Skeletal muscle cell (primary cell): ENCODE results near the gene MT1A.
A peak's percentile ranks its signal among the peaks of the same experiment; 100 is the strongest.
"Not testable (repeated sequence)": the region's sequence is repeated elsewhere in the genome, so short reads cannot be mapped to it uniquely, and the experiment has no call there.

ENCODE experiments used
- DNase-seq: peaks from one replicate; pipeline ENCODE4 v3.0.0-alpha.2; 2010; ENCODE audit warnings: low read depth
- H3K4me3 ChIP-seq: 2 replicates; pipeline ENCODE4 v1.5.1; 2011; ENCODE audit warnings: low read depth, mild to moderate bottlenecking, control low read depth, low read length, moderate library complexity

MT1A gene

GRCh38 chr16:56609463-56609921, 29.0 kb upstream of the MT1A start:
- DNase-seq, result peak; percentile 66

GRCh38 chr16:56610017-56610608, 28.4 kb upstream of the MT1A start:
- peak; percentile 94 for DNase-seq
- peak overlapping the region; percentile 81 for H3K4me3 ChIP-seq

More at GRCh38 chr16:56609463-56609921, 29.0 kb upstream of the MT1A start:
- peak overlapping the region; percentile 81 for H3K4me3 ChIP-seq

- no peak for DNase-seq
These were observed 27.8 kb upstream of the MT1A start for GRCh38 chr16:56610609-56611111.

GRCh38 chr16:56611281-56611833, 27.1 kb upstream of the MT1A start:
- DNase-seq, result no peak
- H3K4me3 ChIP-seq, result no peak overlapping the region

More at GRCh38 chr16:56610609-56611111, 27.8 kb upstream of the MT1A start:
- H3K4me3 ChIP-seq, result peak overlapping the region; percentile 81

- no peak for DNase-seq
- no peak overlapping the region for H3K4me3 ChIP-seq
These were observed 24.8 kb upstream of the MT1A start for GRCh38 chr16:56613706-56614105.

- H3K4me3 ChIP-seq, result no peak overlapping the region
- DNase-seq, result no peak
These were observed 23.9 kb upstream of the MT1A start for GRCh38 chr16:56614549-56614991.

GRCh38 chr16:56615353-56615752, 23.1 kb upstream of the MT1A start:
- H3K4me3 ChIP-seq, result no peak overlapping the region
- DNase-seq, result no peak

GRCh38 chr16:56616608-56617211, 21.8 kb upstream of the MT1A start:
- DNase-seq, result no peak
- peak overlapping the region; percentile 44 for H3K4me3 ChIP-seq

GRCh38 chr16:56617212-56618085, 21.0 kb upstream of the MT1A start:
- no peak for DNase-seq
- peak overlapping the region; percentile 44 for H3K4me3 ChIP-seq

- H3K4me3 ChIP-seq, result peak overlapping the region; percentile 44
- no peak for DNase-seq
These were observed 20.3 kb upstream of the MT1A start for GRCh38 chr16:56618138-56618537.

- no peak overlapping the region for H3K4me3 ChIP-seq
- no peak for DNase-seq
These were observed 18.0 kb upstream of the MT1A start for GRCh38 chr16:56620339-56620897.

- DNase-seq, H3K4me3 ChIP-seq: not testable (repeated sequence)
These were observed 16.6 kb upstream of the MT1A start for GRCh38 chr16:56621665-56622445.

- H3K4me3 ChIP-seq, result not testable (repeated sequence)
These were observed 15.3 kb upstream of the MT1A start for GRCh38 chr16:56623184-56623583.

GRCh38 chr16:56623637-56624036, 14.8 kb upstream of the MT1A start:
- no peak for DNase-seq
- H3K4me3 ChIP-seq, result no peak overlapping the region

More at GRCh38 chr16:56623184-56623583, 15.3 kb upstream of the MT1A start:
- not testable (repeated sequence) for DNase-seq

- peak; percentile 49 for DNase-seq
- peak within 1 kb of the TSS; percentile 72 for H3K4me3 ChIP-seq
These were observed 13.1 kb upstream of the MT1A start, which contains the start of gene MT1E for GRCh38 chr16:56625140-56625942. Gene MT1E (plus strand): TSS chr16:56625781. CDS start chr16:56625852, 71 bp downstream.

GRCh38 chr16:56625943-56626654, 12.4 kb upstream of the MT1A start:
- H3K4me3 ChIP-seq, result peak overlapping the region; percentile 72
- DNase-seq, result peak; percentile 51

- no peak for DNase-seq
- peak overlapping the region; percentile 72 for H3K4me3 ChIP-seq
These were observed 11.8 kb upstream of the MT1A start for GRCh38 chr16:56626685-56627084.
